HEK293T (cell line): Measurements from ENCODE around the gene COL6A1.

Experiments used
- ARNT ChIP-seq: fragments of 450-650 bp; IDR thresholded peaks from 2 replicates; pipeline ENCODE4 v1.6.1; 2017; ENCODE audit warnings: mild to moderate bottlenecking
- BHLHE40 ChIP-seq: fragments of 450-650 bp; IDR thresholded peaks from 2 replicates; pipeline ENCODE4 v1.6.1; 2016; ENCODE audit warnings: mild to moderate bottlenecking, moderate library complexity, borderline replicate concordance
- CTBP1 ChIP-seq: fragments of 450-650 bp; IDR thresholded peaks from 2 replicates; pipeline ENCODE4 v1.6.1; 2016; ENCODE audit warnings: borderline replicate concordance
- ELF4 ChIP-seq: fragments of 450-650 bp; IDR thresholded peaks from 2 replicates; pipeline ENCODE4 v1.6.1; 2017; ENCODE audit warnings: antibody characterized with exemption
- FOXA1 ChIP-seq: fragments of 450-650 bp; IDR thresholded peaks from 2 replicates; pipeline ENCODE4 v1.6.1; 2016; ENCODE audit warnings: mild to moderate bottlenecking
- FOXM1 ChIP-seq: fragments of 450-650 bp; IDR thresholded peaks from 2 replicates; pipeline ENCODE4 v1.6.1; 2017; ENCODE audit warnings: mild to moderate bottlenecking, borderline replicate concordance
- HDGF ChIP-seq: fragments of 450-650 bp; IDR thresholded peaks from 2 replicates; pipeline ENCODE4 v1.6.1; 2017; ENCODE audit warnings: antibody characterized with exemption, borderline replicate concordance
- L3MBTL2 ChIP-seq: fragments of 450-650 bp; conservative IDR thresholded peaks from 2 replicates; pipeline ENCODE4 v1.6.1; 2016; ENCODE audit warnings: mild to moderate bottlenecking
- LEF1 ChIP-seq: fragments of 450-650 bp; IDR thresholded peaks from 2 replicates; pipeline ENCODE4 v1.6.1; 2017; ENCODE audit warnings: mild to moderate bottlenecking, borderline replicate concordance
- PKNOX1 ChIP-seq: fragments of 450-650 bp; IDR thresholded peaks from 2 replicates; pipeline ENCODE4 v1.6.1; 2016
- SP1 ChIP-seq: fragments of 450-650 bp; IDR thresholded peaks from 2 replicates; pipeline ENCODE4 v1.6.1; 2017
- SUZ12 ChIP-seq: fragments of 450-650 bp; IDR thresholded peaks from 2 replicates; pipeline ENCODE4 v1.6.1; 2016; ENCODE audit warnings: mild to moderate bottlenecking
- TARDBP ChIP-seq: fragments of 450-650 bp; IDR thresholded peaks from 2 replicates; pipeline ENCODE4 v1.6.1; 2016

DNA sequence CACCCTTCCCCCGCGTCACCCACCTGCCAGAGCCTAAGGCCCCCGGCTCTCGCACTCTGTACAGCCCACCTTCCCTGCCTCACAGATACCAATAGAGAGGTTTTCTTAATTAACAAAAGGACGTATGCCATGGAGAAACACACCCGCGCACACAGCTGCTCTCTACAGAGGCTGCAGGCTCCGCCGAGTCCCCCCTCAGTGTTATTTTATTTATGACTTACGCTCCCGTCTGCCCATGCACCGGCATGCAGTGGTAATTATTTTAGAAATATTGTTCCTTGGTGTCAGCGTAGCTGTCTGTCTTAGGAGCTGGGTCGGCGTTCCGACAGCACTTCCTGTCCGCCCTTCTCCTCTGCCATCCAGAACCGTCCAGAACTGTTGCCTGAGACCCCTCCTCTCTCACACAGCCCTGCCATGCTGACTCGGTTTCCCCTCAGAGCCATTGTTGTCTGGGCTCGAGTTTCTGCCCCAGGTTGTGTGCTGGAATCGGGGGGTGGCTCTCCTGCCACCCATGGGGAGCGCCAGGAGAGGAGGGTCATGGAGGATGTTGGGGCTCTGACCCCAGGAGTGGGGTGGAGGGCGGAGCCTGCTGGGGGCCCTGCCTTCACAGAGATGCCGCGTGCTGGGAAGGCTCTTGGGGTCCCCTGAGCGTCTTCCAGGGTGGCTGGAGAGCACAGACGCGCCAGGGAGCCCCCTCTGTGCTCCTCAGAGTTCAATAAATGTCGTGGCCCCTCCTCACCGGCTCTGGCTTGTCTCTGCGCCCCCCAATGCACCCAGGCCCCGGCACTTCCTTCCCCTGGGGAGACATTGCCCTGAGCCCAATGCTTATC lies 39.6 kb upstream of the COL6A1 start:
- TF ChIP-seq TARDBP (no peak), PKNOX1 (no peak), LEF1 (no peak), SP1 (no peak), CTBP1 (no peak), HDGF (no peak), L3MBTL2 (no peak), ELF4 (no peak), FOXM1 (no peak), SUZ12 (no peak), FOXA1 (no peak), BHLHE40 (no peak), ARNT (no peak)
